Uterus (tissue), 2 donors: ENCODE data around the gene TLR10.
"Not testable (repeated sequence)": the region's sequence is repeated elsewhere in the genome, so short reads cannot be mapped to it uniquely, and the experiment has no call there.

Source experiments
- POLR2A ChIP-seq, 2 donors: fragments of 450-650 bp; IDR thresholded peaks; one replicate each; pipeline ENCODE4 v1.6.1; 2016; ENCODE audit warnings: antibody characterized with exemption in 2 of 2, mild to moderate bottlenecking in 1 of 2, moderate library complexity in 1 of 2
- TF ChIP-seq, protein P1 (sequence below), 4 experiments: fragments of 200-600 bp in 2 of 4; fragments of 450-650 bp in 2 of 4; sonication (generic) in 2 of 4; IDR thresholded peaks; one replicate each; pipeline ENCODE4 v1.5.1; 2016 to 2019; ENCODE audit warnings: antibody characterized with exemption in 4 of 4, mild to moderate bottlenecking in 2 of 4, moderate library complexity in 1 of 4

DNA sequence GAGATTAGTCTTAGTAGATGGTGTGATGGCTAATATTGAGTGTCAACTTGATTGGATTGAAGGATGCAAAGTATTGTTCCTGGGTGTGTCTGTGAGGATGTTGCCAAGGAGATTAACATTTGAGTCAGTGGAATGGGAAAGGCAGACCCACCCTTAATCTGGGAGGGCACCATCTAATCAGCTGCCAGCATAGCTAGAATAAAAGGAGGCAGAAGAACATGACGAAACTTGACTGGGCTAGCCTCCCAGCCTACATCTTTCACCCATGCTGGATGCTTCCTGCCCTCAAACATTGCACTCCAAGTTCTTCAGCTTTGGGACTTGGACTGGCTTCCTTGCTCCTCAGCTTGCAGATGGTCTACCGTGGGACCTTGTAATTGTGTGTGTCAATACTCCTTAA is 12.5 kb downstream of the TLR10 start:
- TF ChIP-seq, protein P1, sequence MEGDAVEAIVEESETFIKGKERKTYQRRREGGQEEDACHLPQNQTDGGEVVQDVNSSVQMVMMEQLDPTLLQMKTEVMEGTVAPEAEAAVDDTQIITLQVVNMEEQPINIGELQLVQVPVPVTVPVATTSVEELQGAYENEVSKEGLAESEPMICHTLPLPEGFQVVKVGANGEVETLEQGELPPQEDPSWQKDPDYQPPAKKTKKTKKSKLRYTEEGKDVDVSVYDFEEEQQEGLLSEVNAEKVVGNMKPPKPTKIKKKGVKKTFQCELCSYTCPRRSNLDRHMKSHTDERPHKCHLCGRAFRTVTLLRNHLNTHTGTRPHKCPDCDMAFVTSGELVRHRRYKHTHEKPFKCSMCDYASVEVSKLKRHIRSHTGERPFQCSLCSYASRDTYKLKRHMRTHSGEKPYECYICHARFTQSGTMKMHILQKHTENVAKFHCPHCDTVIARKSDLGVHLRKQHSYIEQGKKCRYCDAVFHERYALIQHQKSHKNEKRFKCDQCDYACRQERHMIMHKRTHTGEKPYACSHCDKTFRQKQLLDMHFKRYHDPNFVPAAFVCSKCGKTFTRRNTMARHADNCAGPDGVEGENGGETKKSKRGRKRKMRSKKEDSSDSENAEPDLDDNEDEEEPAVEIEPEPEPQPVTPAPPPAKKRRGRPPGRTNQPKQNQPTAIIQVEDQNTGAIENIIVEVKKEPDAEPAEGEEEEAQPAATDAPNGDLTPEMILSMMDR (IDR thresholded peaks at IDR 0.05) = not testable (repeated sequence)
- not testable (repeated sequence) for TF ChIP-seq POLR2A (IDR thresholded peaks at IDR 0.05)
